ENCODE results near the gene PDIK1L. TPM values are rescaled to one million over a fixed set of nuclear protein-coding genes. Genes with fewer than 3 reads are reported as not detected.
"Not testable (repeated sequence)": the region's sequence is repeated elsewhere in the genome, so short reads cannot be mapped to it uniquely, and the experiment has no call there.

The PDIK1L gene
- total RNA-seq, 2 donors from 2014 or later, result 7.1 to 7.3 TPM

DNA sequence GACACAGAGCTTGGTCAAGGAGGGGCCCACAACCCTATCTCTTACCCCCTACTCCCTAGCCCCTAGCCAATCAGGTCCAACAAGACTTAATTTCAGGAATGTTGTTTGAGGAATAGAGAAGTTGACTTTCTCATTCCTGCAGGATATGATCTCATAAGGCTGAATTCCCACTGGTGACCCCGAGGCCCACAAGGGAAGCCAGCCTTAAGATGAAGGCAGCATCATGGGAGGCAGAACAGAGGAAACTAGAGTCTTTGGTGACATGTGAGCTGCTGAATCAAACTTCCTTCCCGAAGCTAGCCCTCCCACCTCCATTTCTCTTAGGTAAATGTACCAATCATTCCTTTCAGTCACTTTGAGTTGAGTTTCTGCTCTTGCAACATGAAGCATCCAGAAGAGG is 9.1 kb upstream of the PDIK1L start:
- Histone ChIP-seq H3K9me3 (ENCODE audit: control insufficient read depth, low read length) (no peaks in the 10 kb centered on the region), H3K4me3 (ENCODE audit: low read length) (no peak overlapping the region), H3K4me1 (ENCODE audit: control insufficient read depth, insufficient read depth, low read length) (peaks cover 2% of the 10 kb centered on the region), H3K27ac (ENCODE audit: low read depth, low read length) (no peak overlapping the region), H3K36me3 (ENCODE audit: control insufficient read depth, insufficient read depth, low read length) (no peaks in the 10 kb centered on the region), H3K27me3 (ENCODE audit: control insufficient read depth, insufficient read depth, low read length, poor library complexity, severe bottlenecking) (no peaks in the 10 kb centered on the region), H3K9ac (ENCODE audit: extremely low read depth, low read length, poor library complexity, severe bottlenecking) (no peak overlapping the region)
- DNase-seq, result no peak
- H3K27me3 Mint-ChIP-seq (ENCODE audit: insufficient read depth), result peaks cover 2% of the 10 kb centered on the region
- peaks cover 11% of the 10 kb centered on the region for H3K4me1 Mint-ChIP-seq
- TF ChIP-seq, protein P1, sequence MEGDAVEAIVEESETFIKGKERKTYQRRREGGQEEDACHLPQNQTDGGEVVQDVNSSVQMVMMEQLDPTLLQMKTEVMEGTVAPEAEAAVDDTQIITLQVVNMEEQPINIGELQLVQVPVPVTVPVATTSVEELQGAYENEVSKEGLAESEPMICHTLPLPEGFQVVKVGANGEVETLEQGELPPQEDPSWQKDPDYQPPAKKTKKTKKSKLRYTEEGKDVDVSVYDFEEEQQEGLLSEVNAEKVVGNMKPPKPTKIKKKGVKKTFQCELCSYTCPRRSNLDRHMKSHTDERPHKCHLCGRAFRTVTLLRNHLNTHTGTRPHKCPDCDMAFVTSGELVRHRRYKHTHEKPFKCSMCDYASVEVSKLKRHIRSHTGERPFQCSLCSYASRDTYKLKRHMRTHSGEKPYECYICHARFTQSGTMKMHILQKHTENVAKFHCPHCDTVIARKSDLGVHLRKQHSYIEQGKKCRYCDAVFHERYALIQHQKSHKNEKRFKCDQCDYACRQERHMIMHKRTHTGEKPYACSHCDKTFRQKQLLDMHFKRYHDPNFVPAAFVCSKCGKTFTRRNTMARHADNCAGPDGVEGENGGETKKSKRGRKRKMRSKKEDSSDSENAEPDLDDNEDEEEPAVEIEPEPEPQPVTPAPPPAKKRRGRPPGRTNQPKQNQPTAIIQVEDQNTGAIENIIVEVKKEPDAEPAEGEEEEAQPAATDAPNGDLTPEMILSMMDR (conservative IDR thresholded peaks at IDR 0.05), result no peak
- H3K4me3 Mint-ChIP-seq, result no peak overlapping the region
- no peak overlapping the region for H3K27ac Mint-ChIP-seq
- no peaks in the 10 kb centered on the region for H3K36me3 Mint-ChIP-seq (ENCODE audit: low read depth)
- WGBS, 2 experiments (ENCODE audit: insufficient coverage in 1 of 2, insufficient read length in 1 of 2), result 87 to 89% methylated on average over 2 of the region's 2 CpGs
- no peaks in the 10 kb centered on the region for H3K9me3 Mint-ChIP-seq

DNA sequence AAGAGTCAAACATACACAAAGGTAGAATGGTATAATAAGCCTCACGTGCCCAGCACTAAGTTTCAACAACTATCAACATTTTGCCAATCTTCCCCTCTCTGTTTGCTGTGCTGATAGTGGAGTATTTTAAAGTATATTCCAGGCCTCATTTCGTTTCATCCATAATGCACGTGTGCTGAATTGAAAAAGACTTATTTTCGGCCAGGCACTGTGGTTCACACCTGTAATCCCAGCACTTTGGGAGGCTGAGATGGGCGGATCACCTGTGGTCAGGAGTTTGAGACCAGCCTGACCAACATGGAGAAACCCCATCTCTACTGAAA is 6.4 kb upstream of the PDIK1L start:
- not testable (repeated sequence) for H3K36me3 ChIP-seq (ENCODE audit: control insufficient read depth, insufficient read depth, low read length); H3K27ac Mint-ChIP-seq; H3K4me1 ChIP-seq (ENCODE audit: control insufficient read depth, insufficient read depth, low read length); H3K27ac ChIP-seq (ENCODE audit: low read depth, low read length); H3K4me1 Mint-ChIP-seq; H3K27me3 ChIP-seq (ENCODE audit: control insufficient read depth, insufficient read depth, low read length, poor library complexity, severe bottlenecking); DNase-seq; H3K9me3 Mint-ChIP-seq; H3K4me3 ChIP-seq (ENCODE audit: low read length); H3K4me3 Mint-ChIP-seq; H3K9ac ChIP-seq (ENCODE audit: extremely low read depth, low read length, poor library complexity, severe bottlenecking); H3K9me3 ChIP-seq (ENCODE audit: control insufficient read depth, low read length); H3K36me3 Mint-ChIP-seq (ENCODE audit: low read depth)
- peaks cover 11% of the 10 kb centered on the region for H3K27me3 Mint-ChIP-seq (ENCODE audit: insufficient read depth)
- 59 to 64% methylated on average over 4 of the region's 5 CpGs for WGBS, 2 experiments (ENCODE audit: insufficient coverage in 1 of 2, insufficient read length in 1 of 2)

DNA sequence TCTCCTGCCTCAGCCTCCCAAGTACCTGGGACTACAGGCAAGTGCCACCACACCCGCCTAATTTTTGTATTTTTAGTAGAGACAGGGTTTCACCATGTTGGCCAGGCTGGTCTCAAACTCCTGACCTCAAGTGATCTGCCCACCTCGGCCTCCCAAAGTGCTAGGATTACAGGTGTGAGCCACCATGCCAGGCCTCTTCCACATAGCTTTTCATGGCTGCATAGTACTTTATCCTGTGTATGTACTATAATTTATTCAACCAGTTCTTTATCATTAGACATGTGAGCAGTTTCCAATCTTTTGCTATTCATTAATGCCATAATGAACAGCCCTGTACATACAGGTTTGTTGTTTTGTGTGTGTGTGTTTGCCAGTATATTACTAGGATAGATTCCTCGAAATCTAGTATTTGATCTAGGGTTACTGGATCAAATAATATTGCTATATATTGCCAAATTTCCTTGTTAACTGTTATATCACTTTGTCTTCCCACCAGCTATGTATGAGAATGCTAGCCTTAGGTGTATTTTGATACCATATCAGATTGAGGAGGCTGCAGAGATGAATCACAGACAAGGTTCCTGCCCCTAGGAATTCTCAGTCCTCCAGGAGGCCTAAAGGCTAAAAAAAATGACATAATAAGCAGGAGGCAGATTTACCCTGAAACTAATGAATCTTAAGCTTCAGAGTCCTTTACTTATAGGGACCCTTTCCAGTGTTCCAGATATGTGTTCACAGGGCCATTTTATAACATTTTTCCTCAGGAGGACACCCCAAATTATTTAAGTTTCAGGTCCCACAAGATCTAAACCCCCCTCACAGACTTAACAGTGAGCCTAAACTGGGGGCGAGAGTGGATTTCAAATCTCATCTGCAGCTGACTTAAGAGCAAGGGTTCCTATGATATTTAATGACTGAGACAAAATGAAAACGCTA is 2.1 kb upstream of the PDIK1L start:
- H3K9me3 ChIP-seq (ENCODE audit: control insufficient read depth, low read length), result no peaks in the 10 kb centered on the region
- no peak overlapping the region for H3K4me3 ChIP-seq (ENCODE audit: low read length)
- H3K9me3 Mint-ChIP-seq, result no peaks in the 10 kb centered on the region
- peak overlapping the region; percentile 70 for H3K4me3 Mint-ChIP-seq
- DNase-seq, result no peak
- H3K27ac Mint-ChIP-seq, result no peak overlapping the region
- TF ChIP-seq, protein P1 (conservative IDR thresholded peaks at IDR 0.05), result no peak
- 95 to 97% methylated on average over 4 to 5 of the region's 5 CpGs for WGBS, 2 experiments (ENCODE audit: insufficient coverage in 1 of 2, insufficient read length in 1 of 2)
- no peak overlapping the region for H3K27ac ChIP-seq (ENCODE audit: low read depth, low read length)
- H3K36me3 ChIP-seq (ENCODE audit: control insufficient read depth, insufficient read depth, low read length), result peaks cover 4% of the 10 kb centered on the region
- peaks cover 14% of the 10 kb centered on the region for H3K27me3 Mint-ChIP-seq (ENCODE audit: insufficient read depth)
- H3K36me3 Mint-ChIP-seq (ENCODE audit: low read depth), result peaks cover 6% of the 10 kb centered on the region
- H3K27me3 ChIP-seq (ENCODE audit: control insufficient read depth, insufficient read depth, low read length, poor library complexity, severe bottlenecking), result no peaks in the 10 kb centered on the region
- peaks cover 4% of the 10 kb centered on the region for H3K4me1 ChIP-seq (ENCODE audit: control insufficient read depth, insufficient read depth, low read length)
- H3K9ac ChIP-seq (ENCODE audit: extremely low read depth, low read length, poor library complexity, severe bottlenecking), result no peak overlapping the region
- H3K4me1 Mint-ChIP-seq, result peaks cover 15% of the 10 kb centered on the region

All from endodermal cell (in vitro differentiated cells).